MM.1S (cell line): ENCODE measurements around the gene WDR83.

ENCODE experiments used
- DNase-seq: peaks from one replicate; pipeline ENCODE4 v3.0.0-alpha.2; 2015
- H2AFZ ChIP-seq: fragments of 300-600 bp; sonication (generic); 2 replicates; pipeline ENCODE4 v1.6.0; 2016; ENCODE audit warnings: antibody characterized with exemption, low read length
- H3F3A ChIP-seq: fragments of 300-600 bp; sonication (generic); 2 replicates; pipeline ENCODE4 v1.6.1; 2016; ENCODE audit warnings: mild to moderate bottlenecking, antibody characterized with exemption, low read length, moderate library complexity, mixed read lengths; ENCODE audit not compliant: insufficient read depth
- H3K27ac ChIP-seq: fragments of 300-600 bp; sonication (generic); 2 replicates; pipeline ENCODE4 v1.5.1; 2016; ENCODE audit warnings: mild to moderate bottlenecking, low read length
- H3K27me3 ChIP-seq: fragments of 300-600 bp; sonication (generic); replicated peaks from 2 replicates; pipeline ENCODE4 v1.6.0; 2016; ENCODE audit warnings: low read length; ENCODE audit not compliant: insufficient read depth
- H3K36me3 ChIP-seq: fragments of 300-600 bp; sonication (generic); replicated peaks from 2 replicates; pipeline ENCODE4 v1.6.1; 2016; ENCODE audit warnings: mild to moderate bottlenecking, low read length, mixed read lengths; ENCODE audit not compliant: insufficient read depth
- H3K4me1 ChIP-seq: fragments of 300-600 bp; sonication (generic); 2 replicates; pipeline ENCODE4 v1.6.1; 2016; ENCODE audit warnings: low read length, mixed read lengths
- H3K4me2 ChIP-seq: fragments of 300-600 bp; sonication (generic); 2 replicates; pipeline ENCODE4 v1.6.0; 2016; ENCODE audit warnings: low read depth, low read length
- H3K4me3 ChIP-seq: fragments of 300-600 bp; sonication (generic); 2 replicates; pipeline ENCODE4 v1.5.1; 2016; ENCODE audit warnings: low read length, mixed read lengths
- H3K79me2 ChIP-seq: fragments of 300-600 bp; sonication (generic); 2 replicates; pipeline ENCODE4 v1.6.1; 2016; ENCODE audit warnings: mixed run types, low read length, mixed read lengths
- H3K9ac ChIP-seq: fragments of 300-600 bp; sonication (generic); 2 replicates; pipeline ENCODE4 v1.6.1; 2016; ENCODE audit warnings: low read length, mixed read lengths
- H3K9me2 ChIP-seq: fragments of 300-600 bp; sonication (generic); replicated peaks from 2 replicates; pipeline ENCODE4 v1.6.1; 2016; ENCODE audit warnings: mild to moderate bottlenecking, low read length, mixed read lengths; ENCODE audit not compliant: insufficient read depth
- H3K9me3 ChIP-seq: fragments of 300-600 bp; sonication (generic); replicated peaks from 2 replicates; pipeline ENCODE4 v1.6.1; 2016; ENCODE audit warnings: mild to moderate bottlenecking, low read length, mixed read lengths; ENCODE audit not compliant: insufficient read depth
- H4K20me1 ChIP-seq: fragments of 300-600 bp; sonication (generic); 2 replicates; pipeline ENCODE4 v1.6.1; 2016; ENCODE audit warnings: mild to moderate bottlenecking, low read length, moderate library complexity, mixed read lengths; ENCODE audit not compliant: insufficient read depth
- EZH2 ChIP-seq: fragments of 300-600 bp; sonication (generic); optimal IDR thresholded peaks from 2 replicates; pipeline ENCODE3; 2017; ENCODE audit warnings: low read depth, mild to moderate bottlenecking, antibody characterized with exemption, low read length, mixed read lengths
- EZH2phosphoT487 ChIP-seq: fragments of 300-600 bp; sonication (generic); IDR thresholded peaks from 2 replicates; pipeline ENCODE4 v1.6.1; 2018; ENCODE audit warnings: antibody characterized with exemption, low read length
- TF ChIP-seq, protein P1 (sequence below): fragments of 300-600 bp; sonication (generic); IDR thresholded peaks from 2 replicates; pipeline ENCODE4 v1.5.1; 2016; ENCODE audit warnings: antibody characterized with exemption, low read length, mixed read lengths

WDR83 gene

DNA sequence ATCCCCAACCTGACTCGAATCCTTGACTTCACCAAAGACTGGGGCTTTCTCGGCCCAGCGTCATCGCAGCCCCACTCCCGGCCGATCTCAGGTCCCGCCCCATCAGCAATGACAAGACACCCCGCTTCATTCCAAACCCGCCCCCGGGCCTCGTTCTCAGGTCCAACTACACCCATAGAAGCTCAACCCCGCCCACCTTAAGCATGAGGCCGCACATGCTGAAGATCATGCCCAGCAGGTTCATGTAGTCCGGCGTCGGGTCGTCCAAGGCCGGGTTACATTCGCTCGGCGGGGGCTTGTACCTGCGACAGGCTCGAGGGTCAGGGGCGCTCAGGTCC is 2.3 kb downstream of the WDR83 start:
- DNase-seq = peak; percentile 41
- no peaks in the 10 kb centered on the region for H3K27me3 ChIP-seq
- H3K4me1 ChIP-seq = peaks cover 22% of the 10 kb centered on the region
- H3K9me2 ChIP-seq = no peaks in the 10 kb centered on the region
- H2AFZ ChIP-seq = peak overlapping the region; percentile 94
- H3K9me3 ChIP-seq = no peaks in the 10 kb centered on the region
- H3K27ac ChIP-seq = peak overlapping the region; percentile 87; the same call in 1 of the 2 replicates
- H3K4me3 ChIP-seq = peak overlapping the region; percentile 97
- H3F3A ChIP-seq = no peaks in the 10 kb centered on the region
- TF ChIP-seq EZH2phosphoT487 (no peak), EZH2 (no peak)
- TF ChIP-seq, protein P1, sequence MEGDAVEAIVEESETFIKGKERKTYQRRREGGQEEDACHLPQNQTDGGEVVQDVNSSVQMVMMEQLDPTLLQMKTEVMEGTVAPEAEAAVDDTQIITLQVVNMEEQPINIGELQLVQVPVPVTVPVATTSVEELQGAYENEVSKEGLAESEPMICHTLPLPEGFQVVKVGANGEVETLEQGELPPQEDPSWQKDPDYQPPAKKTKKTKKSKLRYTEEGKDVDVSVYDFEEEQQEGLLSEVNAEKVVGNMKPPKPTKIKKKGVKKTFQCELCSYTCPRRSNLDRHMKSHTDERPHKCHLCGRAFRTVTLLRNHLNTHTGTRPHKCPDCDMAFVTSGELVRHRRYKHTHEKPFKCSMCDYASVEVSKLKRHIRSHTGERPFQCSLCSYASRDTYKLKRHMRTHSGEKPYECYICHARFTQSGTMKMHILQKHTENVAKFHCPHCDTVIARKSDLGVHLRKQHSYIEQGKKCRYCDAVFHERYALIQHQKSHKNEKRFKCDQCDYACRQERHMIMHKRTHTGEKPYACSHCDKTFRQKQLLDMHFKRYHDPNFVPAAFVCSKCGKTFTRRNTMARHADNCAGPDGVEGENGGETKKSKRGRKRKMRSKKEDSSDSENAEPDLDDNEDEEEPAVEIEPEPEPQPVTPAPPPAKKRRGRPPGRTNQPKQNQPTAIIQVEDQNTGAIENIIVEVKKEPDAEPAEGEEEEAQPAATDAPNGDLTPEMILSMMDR = no peak
- no peaks in the 10 kb centered on the region for H3K36me3 ChIP-seq
- peak overlapping the region; percentile 96 for H3K9ac ChIP-seq
- peaks cover 56% of the 10 kb centered on the region for H3K79me2 ChIP-seq
- H4K20me1 ChIP-seq = no peaks in the 10 kb centered on the region
- H3K4me2 ChIP-seq = peak overlapping the region; percentile 83

DNA sequence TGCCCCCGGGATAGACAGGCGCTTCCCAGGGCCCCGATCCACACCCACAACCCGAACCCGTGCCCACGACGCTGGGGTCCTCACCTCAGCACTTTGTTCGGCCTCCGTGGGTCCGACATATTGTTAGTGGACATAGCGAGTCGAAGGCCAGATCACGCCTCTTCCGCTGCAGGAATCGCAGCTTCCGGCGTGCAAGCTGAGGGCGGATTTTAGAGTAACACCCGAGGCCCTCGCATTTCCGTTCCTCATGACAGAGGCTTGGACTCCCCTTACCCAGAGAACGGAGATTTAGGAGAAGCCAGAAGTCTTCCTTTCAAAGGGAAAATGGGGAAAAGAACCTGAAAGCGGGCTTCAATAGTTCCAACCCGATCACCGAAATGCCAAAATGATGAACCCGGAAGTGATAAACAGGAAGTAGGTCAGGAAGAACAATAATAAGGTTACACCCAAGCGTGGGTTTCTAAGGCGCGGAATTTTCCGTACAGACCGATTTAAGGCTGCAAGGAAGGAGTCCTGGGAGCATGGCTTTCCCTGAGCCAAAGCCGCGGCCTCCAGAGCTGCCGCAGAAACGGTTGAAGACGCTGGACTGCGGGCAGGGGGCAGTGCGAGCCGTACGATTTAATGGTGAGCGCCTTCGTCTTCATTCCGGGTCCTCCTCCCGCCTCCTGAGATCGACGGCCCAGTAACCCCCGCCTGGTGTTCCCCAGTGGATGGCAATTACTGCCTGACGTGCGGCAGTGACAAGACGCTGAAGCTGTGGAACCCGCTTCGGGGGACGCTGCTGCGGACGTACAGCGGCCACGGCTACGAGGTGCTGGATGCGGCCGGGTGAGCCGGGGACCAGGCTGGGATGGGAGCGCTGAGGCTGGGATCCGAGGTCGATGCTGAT is 2.9 kb downstream of the WDR83 start:
- H3K9me2 ChIP-seq = no peaks in the 10 kb centered on the region
- DNase-seq = peak; percentile 84
- H3K9me3 ChIP-seq = no peaks in the 10 kb centered on the region
- no peaks in the 10 kb centered on the region for H3K36me3 ChIP-seq
- no peaks in the 10 kb centered on the region for H3F3A ChIP-seq
- H3K4me2 ChIP-seq = peak overlapping the region; percentile 83
- H4K20me1 ChIP-seq = no peaks in the 10 kb centered on the region
- peak overlapping the region; percentile 87 for H3K27ac ChIP-seq
- peaks cover 22% of the 10 kb centered on the region for H3K4me1 ChIP-seq
- peaks cover 60% of the 10 kb centered on the region for H3K79me2 ChIP-seq
- peak overlapping the region; percentile 96 for H3K9ac ChIP-seq
- peak overlapping the region; percentile 97 for H3K4me3 ChIP-seq
- TF ChIP-seq EZH2 (no peak), EZH2phosphoT487 (no peak)
- TF ChIP-seq, protein P1 = no peak
- peak overlapping the region; percentile 94 for H2AFZ ChIP-seq
- H3K27me3 ChIP-seq = no peaks in the 10 kb centered on the region

DNA sequence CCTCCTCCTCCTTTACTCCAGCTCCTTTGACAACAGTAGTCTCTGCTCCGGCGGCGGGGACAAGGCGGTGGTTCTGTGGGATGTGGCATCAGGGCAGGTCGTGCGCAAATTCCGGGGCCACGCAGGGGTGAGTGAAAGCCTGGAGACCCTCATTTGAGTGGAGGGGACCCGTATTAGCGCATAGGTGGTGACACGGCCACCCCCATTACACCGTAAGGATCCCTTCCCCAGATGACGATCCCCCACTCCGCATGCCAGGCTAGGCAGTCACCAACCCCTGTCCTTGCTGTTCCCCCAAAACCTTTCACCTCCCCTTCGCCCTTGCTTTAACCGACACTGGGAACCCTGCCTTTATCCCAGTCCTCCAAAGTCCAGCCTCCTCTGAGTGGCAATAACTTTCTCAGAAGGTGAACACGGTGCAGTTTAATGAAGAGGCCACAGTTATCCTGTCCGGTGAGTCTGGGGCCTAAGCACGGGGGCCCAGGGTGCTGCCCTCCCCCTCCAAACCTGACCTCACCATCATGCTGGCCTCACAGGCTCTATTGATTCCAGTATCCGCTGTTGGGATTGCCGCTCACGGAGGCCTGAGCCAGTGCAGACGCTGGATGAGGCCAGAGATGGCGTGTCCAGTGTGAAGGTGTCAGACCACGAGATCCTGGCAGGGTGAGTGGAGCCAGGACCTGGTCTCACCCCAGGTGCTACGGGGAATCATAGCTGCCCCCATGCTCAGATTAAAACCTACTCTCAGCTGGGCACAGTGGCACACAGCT is 3.7 kb downstream of the WDR83 start:
- peak overlapping the region; percentile 96 for H3K9ac ChIP-seq
- no peaks in the 10 kb centered on the region for H3K9me2 ChIP-seq
- no peaks in the 10 kb centered on the region for H3K36me3 ChIP-seq
- H3K79me2 ChIP-seq = peaks cover 61% of the 10 kb centered on the region
- TF ChIP-seq, protein P1 = no peak
- TF ChIP-seq EZH2phosphoT487 (no peak), EZH2 (no peak)
- no peaks in the 10 kb centered on the region for H3K27me3 ChIP-seq
- peak overlapping the region; percentile 94 for H2AFZ ChIP-seq
- DNase-seq = no peak
- peaks cover 22% of the 10 kb centered on the region for H3K4me1 ChIP-seq
- no peaks in the 10 kb centered on the region for H3F3A ChIP-seq
- no peaks in the 10 kb centered on the region for H4K20me1 ChIP-seq
- H3K9me3 ChIP-seq = no peaks in the 10 kb centered on the region
- peak overlapping the region; percentile 97 for H3K4me3 ChIP-seq
- peak overlapping the region; percentile 87; the same call in 1 of the 2 replicates for H3K27ac ChIP-seq
- peak overlapping the region; percentile 83 for H3K4me2 ChIP-seq
